Measurements from ENCODE around the gene CLEC18A. TPM values are rescaled to one million over a fixed set of nuclear protein-coding genes. Genes with fewer than 3 reads are reported as not detected.

Gene CLEC18A
- total RNA-seq, 1 experiment from 2014 or later = not detected

DNA sequence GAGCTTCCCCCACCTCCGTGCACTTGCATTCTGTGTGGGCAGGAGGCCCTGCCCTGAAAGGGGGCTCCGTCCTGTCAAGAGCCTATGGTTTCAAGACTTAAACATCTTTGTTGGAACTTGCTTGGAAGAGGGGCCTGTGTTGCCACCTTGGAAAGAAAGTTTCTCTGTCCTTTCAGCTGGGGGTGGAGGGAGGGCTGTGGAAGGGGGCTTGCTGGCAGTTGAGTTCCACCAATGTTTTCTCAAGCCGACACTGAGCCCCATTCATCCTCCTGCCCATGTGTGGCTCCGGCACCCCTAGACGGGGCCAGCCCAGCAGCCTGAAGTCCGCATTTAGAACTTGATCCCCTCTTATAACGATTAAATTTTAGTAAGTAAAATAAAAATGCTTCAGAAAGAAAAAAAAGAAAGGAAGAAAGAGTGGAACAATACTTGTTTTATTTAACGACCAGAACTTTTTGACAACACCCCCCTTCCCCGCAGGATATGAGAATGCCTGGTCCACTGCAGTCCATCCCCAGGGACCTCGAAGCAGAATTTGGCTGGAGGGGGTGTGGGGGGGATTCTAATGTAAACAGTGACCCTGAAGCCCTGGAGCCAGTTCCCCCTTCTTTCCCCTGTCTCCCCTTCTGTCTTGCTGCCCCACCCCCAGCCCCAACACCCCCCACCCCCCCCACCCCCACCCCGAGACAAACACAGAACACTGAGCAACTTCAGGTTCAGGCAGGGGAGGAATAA lies 26.9 kb upstream of the CLEC18A start:
- Histone ChIP-seq H3K27me3 (replicated peaks) (no peaks in the 10 kb centered on the region), H3K4me1 (replicated peaks) (peaks cover 47% of the 10 kb centered on the region), H3K9me3 (replicated peaks) (no peaks in the 10 kb centered on the region), H3K36me3 (peaks cover 19% of the 10 kb centered on the region), H3K4me3 (no peak overlapping the region), H3K27ac (no peak overlapping the region)
- no peak for DNase-seq (ENCODE audit: low read depth in 1 of 2, low spot score in 2 of 2)

DNA sequence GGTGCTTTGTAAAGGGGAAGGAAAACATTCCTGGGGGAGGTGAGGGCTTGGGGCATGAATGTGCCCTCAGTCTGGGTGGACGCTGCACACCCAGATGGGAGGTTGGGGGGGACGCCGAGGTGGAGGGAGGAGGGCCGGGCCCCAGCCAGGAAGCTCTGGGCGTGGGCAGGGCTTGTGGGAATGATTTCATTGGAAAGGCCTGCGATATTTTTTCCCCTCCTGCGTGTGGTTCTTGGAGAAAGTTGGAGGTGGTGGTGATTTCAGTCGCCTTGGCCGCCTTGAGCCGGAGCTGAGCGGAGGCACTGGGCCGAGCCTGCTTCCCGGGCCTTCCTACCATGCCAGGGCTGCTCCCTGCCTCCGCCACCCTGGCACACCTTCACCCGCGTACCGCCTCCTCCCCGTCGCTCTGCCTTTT lies 26.4 kb upstream of the CLEC18A start:
- no peaks in the 10 kb centered on the region for H3K27me3 ChIP-seq (replicated peaks)
- peaks cover 53% of the 10 kb centered on the region for H3K4me1 ChIP-seq (replicated peaks)
- H3K9me3 ChIP-seq (replicated peaks) = no peaks in the 10 kb centered on the region
- peak; percentile 82 to 88 for DNase-seq (ENCODE audit: low read depth in 1 of 2, low spot score in 2 of 2)
- peak overlapping the region; percentile 88 for H3K27ac ChIP-seq
- H3K4me3 ChIP-seq = peak overlapping the region; percentile 27
- H3K36me3 ChIP-seq = peaks cover 25% of the 10 kb centered on the region

DNA sequence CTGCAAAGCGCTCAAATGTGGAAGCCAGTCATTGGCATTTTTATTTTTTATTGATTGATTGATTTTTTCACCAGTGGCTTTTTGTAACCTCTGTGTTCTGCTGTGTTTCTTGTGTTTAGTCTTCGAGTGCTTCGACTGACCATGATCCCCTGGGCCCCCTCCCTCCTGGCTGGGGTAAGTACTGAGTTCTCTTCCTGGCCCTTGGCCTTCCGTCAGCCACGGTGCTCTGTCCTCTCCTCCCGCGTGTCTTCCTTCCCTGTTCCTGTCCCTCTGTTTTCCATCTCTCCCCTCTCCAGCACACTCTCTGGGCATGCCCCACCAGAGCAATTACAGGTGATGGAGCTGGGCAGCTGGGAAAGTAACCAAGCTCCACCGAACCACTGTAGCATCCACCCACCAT lies 25.8 kb upstream of the CLEC18A start:
- Histone ChIP-seq H3K36me3 (peaks cover 30% of the 10 kb centered on the region), H3K4me3 (peak overlapping the region; percentile 27), H3K9me3 (replicated peaks) (no peaks in the 10 kb centered on the region), H3K27ac (peak overlapping the region; percentile 88), H3K4me1 (replicated peaks) (peaks cover 56% of the 10 kb centered on the region), H3K27me3 (replicated peaks) (no peaks in the 10 kb centered on the region)
- no peak for DNase-seq (ENCODE audit: low read depth in 1 of 2, low spot score in 2 of 2)

DNA sequence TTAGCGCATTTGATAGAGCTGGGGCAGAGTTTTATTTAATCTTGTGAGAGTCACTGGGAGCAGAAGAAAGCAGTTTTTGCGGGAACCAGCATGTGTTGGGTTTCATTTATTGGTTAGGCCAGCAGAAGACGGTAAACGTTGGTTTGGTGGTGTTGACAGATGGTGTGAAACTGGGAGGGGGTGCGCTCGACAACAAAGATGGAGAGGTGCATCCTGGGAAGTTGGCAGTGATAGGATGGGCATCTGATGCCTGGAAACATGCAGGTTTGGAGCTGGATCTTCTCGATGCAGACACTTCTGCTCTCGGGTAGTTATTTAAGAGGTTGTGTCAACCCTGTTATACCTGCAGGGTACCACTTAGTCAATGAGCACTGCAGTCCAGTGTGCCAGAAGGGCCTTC lies 24.9 kb upstream of the CLEC18A start:
- no peak for DNase-seq (ENCODE audit: low read depth in 1 of 2, low spot score in 2 of 2)
- no peak overlapping the region for H3K4me3 ChIP-seq
- no peak overlapping the region for H3K27ac ChIP-seq
- H3K9me3 ChIP-seq (replicated peaks) = no peaks in the 10 kb centered on the region
- no peaks in the 10 kb centered on the region for H3K27me3 ChIP-seq (replicated peaks)
- peaks cover 39% of the 10 kb centered on the region for H3K36me3 ChIP-seq
- peaks cover 56% of the 10 kb centered on the region for H3K4me1 ChIP-seq (replicated peaks)

DNA sequence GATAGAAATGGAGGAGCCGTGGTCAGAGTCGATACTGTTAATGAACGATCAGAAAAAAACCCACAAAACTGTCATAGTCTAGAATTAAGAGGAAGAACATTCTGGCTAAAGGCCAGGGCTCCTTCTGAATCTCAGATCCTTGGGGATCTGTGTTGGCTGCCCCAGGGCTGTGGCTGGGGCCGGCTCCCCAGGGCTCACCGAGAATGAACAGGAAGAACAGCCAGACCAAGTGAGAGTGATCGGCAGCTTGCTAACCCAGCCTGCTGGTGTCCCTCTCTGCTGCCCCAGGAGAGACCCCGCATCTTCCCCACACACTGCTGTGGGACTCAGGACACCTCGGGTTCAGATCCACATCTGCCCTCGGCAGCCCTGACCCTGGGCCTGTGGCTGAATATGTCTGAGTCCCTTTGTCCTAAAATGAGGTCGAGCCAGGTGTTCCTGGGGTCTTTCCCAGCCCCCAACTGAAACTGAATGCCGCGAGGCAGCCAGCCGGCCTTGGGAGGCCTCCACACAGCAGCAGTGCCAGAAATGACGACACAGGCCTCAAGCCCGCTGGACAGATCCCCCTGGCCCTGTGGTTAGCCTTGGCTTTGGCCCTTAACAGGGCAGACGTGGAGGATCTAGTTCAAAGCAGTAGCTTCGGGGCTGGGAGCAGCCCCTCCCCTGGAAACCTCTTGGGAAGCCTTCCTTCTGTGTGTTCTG lies 23.9 kb upstream of the CLEC18A start:
- Histone ChIP-seq H3K36me3 (peaks cover 49% of the 10 kb centered on the region), H3K9me3 (replicated peaks) (no peaks in the 10 kb centered on the region), H3K27me3 (replicated peaks) (no peaks in the 10 kb centered on the region), H3K4me3 (no peak overlapping the region), H3K4me1 (replicated peaks) (peaks cover 56% of the 10 kb centered on the region), H3K27ac (peak overlapping the region; percentile 29; the same call in 1 of the 2 replicates)
- DNase-seq (ENCODE audit: low read depth in 1 of 2, low spot score in 2 of 2) = peak in 1 of 2 experiments; percentile 43

DNA sequence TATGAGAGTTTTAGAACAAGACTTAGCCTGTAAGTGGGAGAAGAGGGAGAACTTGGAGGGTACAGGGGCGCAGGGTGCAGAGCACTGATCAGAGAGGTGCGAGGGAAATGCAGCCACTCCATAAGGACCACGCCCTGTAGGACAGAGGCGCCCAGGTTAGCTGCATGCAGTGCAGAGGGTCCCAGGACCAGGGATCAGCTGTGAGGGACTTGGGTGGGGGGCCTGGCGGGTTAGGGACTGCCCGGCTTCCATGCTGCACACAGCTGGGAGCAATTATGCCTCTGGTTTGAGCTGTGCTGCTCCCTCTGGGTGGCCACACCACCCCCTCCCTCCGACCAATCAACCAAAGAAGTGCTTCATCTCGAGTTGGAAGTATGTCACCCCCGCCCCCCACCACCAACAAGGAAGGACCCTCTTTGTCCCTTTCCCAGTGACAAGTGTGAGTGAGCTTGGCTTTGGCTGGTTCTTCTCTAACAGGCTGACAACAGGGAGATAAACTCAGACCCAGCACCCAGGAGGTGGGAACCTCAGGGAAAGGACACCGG lies 22.2 kb upstream of the CLEC18A start:
- H3K27me3 ChIP-seq (replicated peaks) = no peaks in the 10 kb centered on the region
- H3K9me3 ChIP-seq (replicated peaks) = no peaks in the 10 kb centered on the region
- no peak overlapping the region for H3K4me3 ChIP-seq
- DNase-seq (ENCODE audit: low read depth in 1 of 2, low spot score in 2 of 2) = peak in 1 of 2 experiments; percentile 41
- H3K27ac ChIP-seq = no peak overlapping the region
- peaks cover 56% of the 10 kb centered on the region for H3K4me1 ChIP-seq (replicated peaks)
- H3K36me3 ChIP-seq = peaks cover 66% of the 10 kb centered on the region

DNA sequence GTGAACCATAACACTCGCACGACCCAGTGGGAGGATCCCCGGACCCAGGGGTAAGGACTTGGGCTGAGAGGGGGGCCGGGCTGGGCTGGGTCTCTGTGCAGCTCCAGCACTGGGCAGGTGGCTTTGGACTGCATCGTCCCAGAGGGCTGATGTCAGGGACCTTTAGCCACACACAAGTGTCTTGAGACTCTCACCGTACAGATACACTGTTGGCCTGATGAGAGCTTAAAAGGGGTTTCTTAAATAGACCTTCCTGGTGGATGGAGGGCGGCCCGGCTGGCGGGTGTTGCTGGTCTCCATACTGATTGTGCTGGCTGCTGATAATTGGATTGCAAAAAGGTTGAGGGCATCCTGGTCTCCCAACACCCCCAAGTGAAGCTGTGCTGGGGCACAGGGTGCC lies 21.7 kb upstream of the CLEC18A start:
- Histone ChIP-seq H3K4me3 (no peak overlapping the region), H3K27ac (no peak overlapping the region), H3K36me3 (peaks cover 72% of the 10 kb centered on the region), H3K27me3 (replicated peaks) (no peaks in the 10 kb centered on the region), H3K4me1 (replicated peaks) (peaks cover 54% of the 10 kb centered on the region), H3K9me3 (replicated peaks) (no peaks in the 10 kb centered on the region)
- no peak for DNase-seq (ENCODE audit: low read depth in 1 of 2, low spot score in 2 of 2)

DNA sequence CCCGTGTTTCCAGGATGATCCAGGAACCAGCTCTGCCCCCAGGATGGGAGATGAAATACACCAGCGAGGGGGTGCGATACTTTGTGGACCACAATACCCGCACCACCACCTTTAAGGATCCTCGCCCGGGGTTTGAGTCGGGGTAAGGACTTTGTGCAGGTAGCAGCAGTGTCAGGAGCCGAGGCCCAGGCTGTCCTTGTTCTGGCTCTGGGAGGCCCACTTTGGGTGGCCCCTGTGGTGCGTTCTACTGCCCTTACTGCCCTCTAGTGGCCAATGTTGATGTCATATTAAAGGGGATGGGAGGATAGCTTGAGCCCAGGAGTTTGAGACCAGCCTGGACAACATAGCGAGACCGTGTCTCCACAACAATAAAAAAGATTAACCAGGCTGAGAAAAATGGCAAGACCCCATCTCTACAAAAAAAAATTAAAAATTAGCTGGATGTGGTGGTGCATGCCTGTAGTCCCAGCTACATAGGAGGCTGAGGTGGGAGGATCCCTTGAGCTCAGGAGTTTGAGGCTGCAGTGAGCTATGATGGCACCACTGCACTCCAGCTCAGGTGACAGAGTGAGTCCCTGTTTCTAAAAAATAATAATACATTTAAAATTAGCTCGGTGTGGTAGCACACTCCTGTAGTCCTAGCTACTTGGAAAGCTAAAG lies 20.9 kb upstream of the CLEC18A start:
- Histone ChIP-seq H3K9me3 (replicated peaks) (no peaks in the 10 kb centered on the region), H3K4me1 (replicated peaks) (peaks cover 47% of the 10 kb centered on the region), H3K27me3 (replicated peaks) (no peaks in the 10 kb centered on the region), H3K36me3 (peaks cover 79% of the 10 kb centered on the region), H3K4me3 (no peak overlapping the region), H3K27ac (no peak overlapping the region)
- peak; percentile 74 to 75 for DNase-seq (ENCODE audit: low read depth in 1 of 2, low spot score in 2 of 2)

DNA sequence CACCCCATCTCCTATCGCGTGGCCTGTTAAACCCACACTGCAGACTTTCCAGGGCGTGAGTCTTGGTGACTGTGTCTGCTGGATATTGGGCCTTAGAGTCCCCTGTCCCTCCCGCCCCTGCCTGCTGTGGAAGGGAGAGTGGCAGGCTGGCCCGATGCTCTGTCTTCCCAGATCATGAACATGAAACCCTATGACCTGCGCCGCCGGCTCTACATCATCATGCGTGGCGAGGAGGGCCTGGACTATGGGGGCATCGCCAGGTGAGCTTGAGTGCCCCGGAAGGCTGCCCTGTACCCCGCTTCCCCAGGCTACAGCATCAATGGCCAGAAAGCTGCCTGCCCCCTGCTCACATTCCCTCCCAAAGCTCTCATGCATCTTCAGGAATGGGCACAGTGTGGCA lies 19.5 kb upstream of the CLEC18A start:
- no peak for DNase-seq (ENCODE audit: low read depth in 1 of 2, low spot score in 2 of 2)
- H3K27me3 ChIP-seq (replicated peaks) = no peaks in the 10 kb centered on the region
- peaks cover 80% of the 10 kb centered on the region for H3K36me3 ChIP-seq
- no peak overlapping the region for H3K27ac ChIP-seq
- H3K4me3 ChIP-seq = no peak overlapping the region
- H3K4me1 ChIP-seq (replicated peaks) = peaks cover 33% of the 10 kb centered on the region
- no peaks in the 10 kb centered on the region for H3K9me3 ChIP-seq (replicated peaks)

DNA sequence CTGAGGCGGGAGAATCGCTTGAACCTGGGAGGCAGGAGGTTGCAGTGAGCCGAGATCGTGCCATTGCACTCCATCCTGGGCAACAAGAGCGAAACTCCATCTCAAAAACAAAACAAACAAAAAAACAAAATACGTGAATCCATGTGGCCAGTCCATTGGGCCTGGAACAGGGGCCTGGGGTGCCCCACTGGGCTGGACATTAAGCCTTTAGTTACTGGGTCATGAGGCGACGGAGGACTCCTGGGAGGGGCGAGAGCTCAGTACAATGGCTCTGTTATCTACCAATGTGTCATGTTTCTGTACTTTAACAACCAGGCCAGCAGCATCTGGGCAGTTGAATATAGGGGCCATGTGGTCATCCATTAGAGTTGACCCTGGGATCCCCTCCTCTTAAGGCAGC lies 18.9 kb upstream of the CLEC18A start:
- Histone ChIP-seq H3K4me1 (replicated peaks) (peaks cover 27% of the 10 kb centered on the region), H3K9me3 (replicated peaks) (no peaks in the 10 kb centered on the region), H3K4me3 (no peak overlapping the region), H3K27me3 (replicated peaks) (no peaks in the 10 kb centered on the region), H3K27ac (no peak overlapping the region), H3K36me3 (peaks cover 84% of the 10 kb centered on the region)
- DNase-seq (ENCODE audit: low read depth in 1 of 2, low spot score in 2 of 2) = no peak

DNA sequence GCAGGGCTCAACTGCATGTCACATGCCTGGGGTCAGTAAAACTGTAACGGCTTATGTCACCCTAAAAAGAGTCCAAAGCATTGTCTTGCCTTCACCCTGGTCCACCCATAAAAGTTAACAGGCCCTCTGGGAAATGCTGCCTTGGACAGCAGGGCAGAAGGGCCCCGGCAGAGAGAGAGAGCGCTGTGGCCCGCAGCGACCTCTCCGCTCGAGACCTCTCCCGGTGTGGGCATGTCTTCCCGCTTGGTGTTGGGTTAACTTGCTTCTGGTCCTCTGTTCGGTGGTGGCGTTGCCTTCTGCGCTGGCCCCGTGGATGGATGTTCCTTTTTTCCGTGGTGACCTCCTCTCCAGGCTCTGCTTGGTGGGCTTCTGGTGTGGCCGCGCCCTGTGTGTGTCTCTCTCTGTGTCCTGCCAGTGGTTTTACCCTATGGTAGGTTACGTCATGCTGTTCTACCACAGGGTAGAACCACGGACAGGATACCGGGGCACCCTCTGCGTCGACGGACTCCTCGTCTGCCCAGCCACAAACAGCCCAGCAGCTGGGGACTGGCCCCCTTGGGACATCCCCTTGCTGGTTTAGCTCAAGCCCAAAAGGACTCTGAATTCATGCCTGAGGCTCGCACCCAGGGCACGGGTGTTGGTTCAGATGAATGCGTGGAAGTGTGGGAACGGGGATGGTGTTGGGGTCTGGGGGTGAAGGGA lies 18.3 kb upstream of the CLEC18A start:
- peaks cover 87% of the 10 kb centered on the region for H3K36me3 ChIP-seq
- H3K27me3 ChIP-seq (replicated peaks) = no peaks in the 10 kb centered on the region
- H3K4me3 ChIP-seq = no peak overlapping the region
- H3K4me1 ChIP-seq (replicated peaks) = peaks cover 21% of the 10 kb centered on the region
- no peak overlapping the region for H3K27ac ChIP-seq
- DNase-seq (ENCODE audit: low read depth in 1 of 2, low spot score in 2 of 2) = no peak
- H3K9me3 ChIP-seq (replicated peaks) = no peaks in the 10 kb centered on the region

DNA sequence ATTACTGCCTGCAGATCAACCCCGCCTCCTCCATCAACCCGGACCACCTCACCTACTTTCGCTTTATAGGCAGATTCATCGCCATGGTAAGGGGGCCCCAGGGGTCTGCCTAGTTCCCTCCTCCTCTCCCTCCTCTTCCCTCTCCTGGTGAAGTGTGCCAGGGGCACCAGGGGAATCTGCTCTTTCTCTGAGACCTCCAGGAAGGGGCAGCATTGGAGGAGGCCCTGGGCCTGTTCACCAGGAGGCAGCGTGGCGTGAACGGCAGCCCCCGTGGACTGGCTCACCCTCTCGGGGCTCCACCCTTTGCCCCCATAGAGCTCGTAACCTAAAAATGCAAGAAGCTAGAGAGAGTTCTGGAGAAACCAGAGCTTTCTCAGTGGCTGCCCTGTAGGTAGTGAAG lies 17.1 kb upstream of the CLEC18A start:
- no peak for DNase-seq (ENCODE audit: low read depth in 1 of 2, low spot score in 2 of 2)
- no peaks in the 10 kb centered on the region for H3K27me3 ChIP-seq (replicated peaks)
- no peaks in the 10 kb centered on the region for H3K9me3 ChIP-seq (replicated peaks)
- no peak overlapping the region for H3K4me3 ChIP-seq
- H3K27ac ChIP-seq = no peak overlapping the region
- H3K36me3 ChIP-seq = peaks cover 98% of the 10 kb centered on the region
- H3K4me1 ChIP-seq (replicated peaks) = peaks cover 11% of the 10 kb centered on the region

DNA sequence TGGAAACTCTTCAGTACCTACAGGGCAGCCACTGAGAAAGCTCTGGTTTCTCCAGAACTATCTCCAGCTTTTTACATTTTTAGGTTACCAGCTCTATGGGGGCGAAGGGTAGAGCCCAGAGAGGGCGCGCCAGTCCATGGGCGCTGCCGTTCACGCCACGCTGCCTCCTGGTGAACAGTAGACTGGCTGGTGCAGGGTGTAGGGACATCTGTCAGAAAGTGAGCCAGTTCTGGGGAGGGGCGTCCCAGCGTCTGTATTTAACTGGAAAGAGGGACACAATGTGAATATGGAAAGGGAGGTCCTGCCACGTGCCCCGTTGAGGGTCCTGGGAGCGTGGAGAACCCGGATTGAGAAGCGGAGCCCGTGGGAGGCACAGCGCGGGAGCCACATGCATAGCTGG lies 16.4 kb upstream of the CLEC18A start:
- no peak overlapping the region for H3K4me3 ChIP-seq
- no peak overlapping the region for H3K27ac ChIP-seq
- peaks cover 4% of the 10 kb centered on the region for H3K4me1 ChIP-seq (replicated peaks)
- H3K9me3 ChIP-seq (replicated peaks) = no peaks in the 10 kb centered on the region
- no peaks in the 10 kb centered on the region for H3K27me3 ChIP-seq (replicated peaks)
- H3K36me3 ChIP-seq = peaks cover 99% of the 10 kb centered on the region
- DNase-seq (ENCODE audit: low read depth in 1 of 2, low spot score in 2 of 2) = no peak

Data from SJSA1 (cell line).